Measurements from ENCODE around the gene ARRDC3.
"Not testable (repeated sequence)": the region's sequence is repeated elsewhere in the genome, so short reads cannot be mapped to it uniquely, and the experiment has no call there.

Gene ARRDC3, protein sequence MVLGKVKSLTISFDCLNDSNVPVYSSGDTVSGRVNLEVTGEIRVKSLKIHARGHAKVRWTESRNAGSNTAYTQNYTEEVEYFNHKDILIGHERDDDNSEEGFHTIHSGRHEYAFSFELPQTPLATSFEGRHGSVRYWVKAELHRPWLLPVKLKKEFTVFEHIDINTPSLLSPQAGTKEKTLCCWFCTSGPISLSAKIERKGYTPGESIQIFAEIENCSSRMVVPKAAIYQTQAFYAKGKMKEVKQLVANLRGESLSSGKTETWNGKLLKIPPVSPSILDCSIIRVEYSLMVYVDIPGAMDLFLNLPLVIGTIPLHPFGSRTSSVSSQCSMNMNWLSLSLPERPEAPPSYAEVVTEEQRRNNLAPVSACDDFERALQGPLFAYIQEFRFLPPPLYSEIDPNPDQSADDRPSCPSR

DNA sequence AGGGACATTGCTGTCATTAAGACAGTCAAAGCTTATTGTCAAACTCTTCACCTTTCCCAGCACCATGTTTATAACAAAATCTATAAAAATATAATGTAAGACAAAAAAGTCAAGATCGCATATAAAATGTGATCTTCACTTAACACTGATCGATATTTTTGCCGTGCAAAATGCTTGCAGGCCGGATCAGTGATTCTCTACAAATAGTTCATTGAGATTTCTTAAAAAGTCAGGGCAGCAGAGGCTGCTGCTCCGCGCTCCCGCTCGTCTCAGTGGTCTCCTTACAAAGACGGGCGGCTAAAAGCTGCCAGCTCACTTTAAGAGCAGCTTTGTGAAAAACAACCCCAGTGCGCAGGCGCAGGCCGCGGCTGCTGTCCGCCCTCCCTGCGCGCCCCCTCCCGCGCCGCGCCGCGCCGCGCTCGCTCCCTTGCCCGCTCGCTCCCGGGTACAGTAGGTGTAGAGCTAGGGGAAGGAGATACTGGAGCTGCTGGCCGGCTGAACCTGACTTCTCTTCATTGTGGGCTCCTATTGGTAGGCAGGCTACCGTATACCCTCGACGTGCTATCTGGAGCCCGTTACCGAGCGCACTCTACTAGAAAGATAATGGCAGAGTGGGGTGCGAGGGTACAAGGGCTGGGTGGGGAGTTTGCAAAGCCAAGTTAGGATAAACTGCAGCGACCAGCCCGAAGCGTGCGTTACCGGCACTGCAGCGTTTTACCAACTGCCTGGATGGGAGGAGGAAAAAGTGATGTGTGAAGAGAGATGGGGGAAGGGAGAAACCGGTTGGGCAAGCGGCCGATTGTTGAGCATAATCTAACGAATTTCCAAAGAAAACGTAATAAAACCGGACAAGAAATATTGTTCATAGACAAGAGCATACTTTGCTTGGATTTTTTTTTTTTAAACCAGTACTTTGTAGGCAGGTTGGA is at the start of gene ARRDC3:
Gene ARRDC3, minus strand, starts transcription at position 291 of the 929 bp plus-strand sequence. Its CDS starts 225 bp downstream, at position 66.
- peak; percentile 99 for DNase-seq

DNA sequence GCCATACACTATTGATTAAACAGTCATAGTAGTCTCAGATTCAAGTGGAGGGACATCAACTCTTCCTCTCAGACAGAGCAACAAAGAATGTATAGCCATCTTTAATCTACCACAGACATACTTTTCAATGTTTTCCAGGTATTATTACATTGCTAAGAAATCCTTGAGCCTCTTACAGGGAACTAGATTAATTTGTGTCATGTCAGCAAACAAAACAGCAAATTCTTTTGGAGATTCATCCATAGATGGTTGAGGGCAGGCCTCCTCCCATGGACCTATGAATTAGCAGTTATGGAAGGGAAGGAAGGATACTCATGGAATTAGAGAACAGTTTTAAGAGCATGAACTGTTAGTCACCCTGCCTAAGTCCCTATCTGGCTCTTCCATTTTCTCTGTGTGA is 47.8 kb upstream of the ARRDC3 start:
- DNase-seq, result no peak

DNA sequence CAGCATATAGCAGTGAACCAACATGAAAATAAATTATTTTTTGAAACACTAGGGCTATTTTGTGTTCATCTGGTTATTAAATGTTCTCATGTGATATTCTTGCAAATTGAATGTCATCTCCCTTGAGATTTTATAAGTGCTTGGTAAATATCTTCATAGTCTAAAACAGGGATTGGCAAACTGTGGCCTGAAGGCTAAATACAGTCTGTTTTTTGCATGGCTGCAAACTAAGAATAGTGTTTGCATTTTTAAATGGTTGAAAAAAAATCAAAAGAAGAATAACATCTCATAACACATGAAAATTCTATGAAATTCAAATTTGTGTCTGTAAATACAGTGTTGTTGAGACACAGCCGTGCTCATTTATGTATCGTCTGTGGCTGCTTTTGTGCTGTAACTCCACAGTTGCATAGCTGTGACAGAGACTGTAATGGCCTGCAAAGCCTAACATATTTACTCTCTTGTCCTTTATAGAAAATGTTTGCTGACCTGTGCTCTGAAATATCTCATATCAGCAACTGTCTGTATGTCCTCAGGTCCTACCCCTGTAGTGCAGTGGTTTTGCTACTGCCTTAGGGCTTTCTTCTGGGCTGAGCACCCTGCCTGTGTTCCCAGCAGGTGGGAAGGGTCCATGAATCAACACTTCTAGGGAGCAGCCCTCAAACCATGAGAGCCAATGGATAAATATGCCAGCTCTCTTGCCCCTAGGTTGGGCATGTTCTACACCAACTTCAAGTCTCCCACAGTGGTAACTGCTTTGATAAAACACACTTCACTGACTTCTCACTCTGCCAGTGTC is 41.7 kb upstream of the ARRDC3 start:
- DNase-seq, result peak; percentile 91

DNA sequence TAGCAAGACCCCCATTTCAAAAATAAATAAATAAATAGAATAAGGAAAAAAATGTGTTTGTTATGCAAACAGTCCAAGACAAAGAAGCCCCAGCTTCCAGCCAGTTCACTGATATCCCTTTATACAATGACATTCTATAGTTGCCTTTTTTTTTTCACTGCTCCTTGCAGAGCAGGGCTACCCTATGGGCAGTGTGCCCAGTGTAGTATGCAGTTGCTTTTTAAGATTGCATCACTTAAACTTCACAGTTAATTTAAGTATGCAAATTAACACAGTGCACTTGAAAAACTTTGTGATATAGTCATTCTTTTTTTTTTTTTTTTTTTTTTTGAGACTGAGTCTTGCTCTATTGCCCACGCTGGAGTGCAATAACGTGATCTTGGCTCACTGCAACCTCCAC is 40.8 kb upstream of the ARRDC3 start:
- peak; percentile 22 for DNase-seq

DNA sequence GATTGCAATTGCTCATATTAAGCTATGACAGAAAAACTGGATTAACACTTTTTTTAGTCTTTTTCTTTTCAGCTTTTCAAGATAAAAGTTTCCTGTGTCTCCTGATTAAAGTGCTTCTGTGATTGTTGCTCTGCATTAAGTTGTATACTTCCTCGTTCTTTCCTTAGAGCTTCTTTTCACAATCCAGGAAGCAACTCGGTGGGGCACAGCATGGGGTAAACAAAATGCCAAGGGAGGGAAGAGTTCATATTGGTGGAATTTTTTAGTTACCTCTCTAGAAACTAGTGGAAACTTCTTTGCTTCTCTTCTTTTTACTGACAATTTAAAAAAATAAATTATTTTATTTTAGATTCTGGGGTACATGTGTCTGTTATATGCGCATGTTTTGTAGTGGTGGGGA is 37.8 kb upstream of the ARRDC3 start:
- DNase-seq, result no peak

DNA sequence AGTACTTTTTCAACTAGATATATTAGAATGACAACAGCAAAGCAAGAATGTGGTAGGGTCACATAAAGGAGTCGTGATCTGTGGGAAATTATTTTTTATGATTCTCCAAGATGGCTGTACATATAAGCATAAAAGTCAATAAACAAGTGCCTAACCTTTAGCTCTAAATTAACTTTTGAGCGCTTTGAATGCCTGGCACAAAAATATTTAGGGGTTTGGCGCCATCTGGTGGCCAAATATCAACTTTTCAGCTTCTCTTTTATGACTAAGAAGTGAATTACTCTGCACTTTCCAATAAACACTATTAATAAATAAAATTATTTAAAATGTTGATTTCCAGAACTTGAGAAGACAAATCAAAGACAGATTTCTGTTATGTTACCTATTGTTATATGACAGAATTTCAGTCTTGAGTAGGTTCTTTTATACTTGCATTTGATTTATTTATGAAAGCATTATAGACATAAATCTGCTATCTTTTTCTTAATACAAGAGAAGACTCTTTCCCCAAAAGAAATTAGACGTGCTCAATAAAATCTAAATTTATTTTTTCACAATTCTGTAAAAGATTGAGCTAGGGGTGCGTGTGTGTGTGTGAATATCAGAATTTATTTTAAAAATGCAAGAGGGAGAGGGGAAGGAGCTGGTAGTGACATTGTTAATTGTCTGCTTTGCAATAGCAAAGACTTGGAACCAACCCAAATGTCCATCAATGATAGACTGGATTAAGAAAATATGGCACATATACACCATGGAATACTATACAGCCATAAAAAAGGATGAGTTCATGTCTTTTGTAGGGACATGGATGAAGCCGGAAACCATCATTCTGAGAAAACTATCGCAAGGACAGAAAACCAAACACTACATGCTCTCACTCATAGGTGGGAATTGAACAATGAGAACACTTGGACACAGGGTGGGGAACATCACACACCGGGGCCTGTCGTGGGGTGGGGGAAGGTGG is 36.7 kb upstream of the ARRDC3 start:
- peak; percentile 74 for DNase-seq

DNA sequence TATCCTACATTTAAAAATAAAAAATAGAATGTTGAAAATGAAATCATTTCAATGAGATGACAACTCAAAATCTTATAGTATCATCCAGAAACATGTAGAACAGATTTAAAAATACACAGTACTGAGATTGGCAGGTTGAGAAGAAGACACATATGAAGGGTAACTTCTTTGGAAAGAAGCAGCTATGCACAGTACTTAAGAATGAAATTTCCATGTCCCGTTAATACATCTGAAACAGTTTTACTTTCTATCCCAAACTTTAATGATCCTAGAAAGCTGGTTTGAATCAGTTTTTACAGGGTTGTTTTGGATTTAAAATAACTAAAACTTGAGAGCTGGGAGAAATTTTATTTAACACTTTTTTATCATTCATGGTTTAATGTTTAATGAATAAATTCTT is 36.0 kb upstream of the ARRDC3 start:
- DNase-seq, result no peak

DNA sequence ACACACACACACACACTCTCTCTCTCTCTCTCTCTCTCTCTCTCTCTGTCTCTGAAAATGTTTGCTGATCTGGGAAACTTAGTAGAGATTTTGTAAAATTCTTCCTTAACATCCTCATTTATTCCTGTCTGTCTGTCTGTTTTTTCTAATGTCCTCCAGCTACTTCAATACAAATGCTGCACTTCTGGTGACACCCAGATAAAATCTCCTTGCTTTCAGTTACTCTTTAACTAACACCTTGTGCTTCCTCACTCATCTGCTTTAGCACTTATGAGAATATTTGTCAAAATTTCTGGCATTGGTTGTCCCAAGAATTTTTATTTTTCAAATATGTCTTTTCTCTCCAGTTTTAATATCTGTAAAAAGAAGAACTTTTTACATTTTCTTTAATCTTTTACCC is 35.0 kb upstream of the ARRDC3 start:
- DNase-seq, result no peak

DNA sequence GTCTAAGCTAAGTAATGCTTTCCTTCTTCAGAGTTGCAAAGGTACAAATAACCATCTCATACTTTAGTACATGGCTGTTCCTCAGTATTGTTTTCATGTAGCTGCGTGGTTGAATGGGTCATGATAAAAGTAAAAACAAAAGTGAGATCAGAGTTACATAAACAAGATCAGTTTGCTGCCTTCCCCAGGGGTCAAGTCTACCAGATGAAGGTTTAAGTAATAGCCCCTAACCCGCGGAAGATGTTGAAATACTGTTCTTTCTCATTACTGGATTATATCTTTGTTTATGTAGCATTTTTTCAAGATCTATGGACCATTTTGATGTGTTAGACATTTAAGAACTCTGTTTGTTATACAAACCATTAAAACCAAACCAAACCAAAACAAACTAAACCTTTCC is 34.1 kb upstream of the ARRDC3 start:
- DNase-seq, result no peak

DNA sequence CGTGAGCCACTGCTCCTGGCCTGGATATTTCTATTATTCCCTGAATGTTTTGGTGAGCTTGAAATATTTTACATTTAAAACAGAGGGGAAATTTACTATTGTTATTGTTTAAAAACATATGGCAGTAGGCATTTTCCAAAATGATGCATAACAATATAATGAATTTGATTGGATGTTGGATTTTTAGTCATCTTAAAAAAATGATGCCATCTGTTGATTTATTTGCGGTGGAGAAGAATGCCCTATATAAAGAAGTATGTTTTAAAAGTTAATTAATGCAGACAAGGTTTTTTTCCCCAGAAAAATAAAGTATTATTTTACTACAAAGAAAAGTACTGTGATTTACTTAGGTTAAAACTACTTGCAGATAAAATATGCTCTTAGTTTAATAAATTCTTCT is 33.4 kb upstream of the ARRDC3 start:
- no peak for DNase-seq

DNA sequence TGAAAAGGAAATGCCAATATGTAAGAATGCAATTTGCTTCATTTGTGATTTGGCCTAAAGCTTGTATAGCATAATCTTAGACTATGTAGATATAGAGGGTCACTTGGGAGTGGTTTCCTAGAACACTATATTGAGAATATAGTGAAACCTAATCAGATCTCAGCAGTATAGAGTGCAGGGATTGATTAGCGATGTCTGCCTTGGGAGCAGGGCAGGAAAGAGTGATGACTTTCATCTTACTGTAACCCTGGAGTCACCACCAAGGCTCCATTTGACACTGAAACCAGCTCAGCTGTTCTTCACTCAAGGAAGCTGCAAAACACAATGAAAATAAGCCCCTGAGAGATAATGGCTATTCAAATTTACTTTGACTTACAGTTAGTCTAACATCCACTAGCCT is 26.2 kb upstream of the ARRDC3 start:
- no peak for DNase-seq

DNA sequence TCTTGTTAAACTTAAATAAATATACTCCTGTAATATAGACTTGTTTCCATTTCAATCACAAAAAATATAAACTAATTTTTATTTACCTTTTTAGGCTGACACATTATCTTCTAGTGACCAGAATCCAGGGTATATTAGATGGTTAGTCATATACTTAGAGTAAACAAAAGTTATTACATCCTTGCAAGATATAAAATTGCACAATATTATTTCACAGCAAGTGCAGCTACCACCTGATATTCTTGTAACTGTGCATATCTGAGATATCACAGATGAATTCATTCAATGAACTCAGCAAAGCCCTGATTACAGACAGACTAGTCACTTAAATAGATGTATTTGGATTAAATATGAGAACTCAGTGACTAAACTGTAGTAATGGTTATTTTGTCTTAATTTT is 25.6 kb upstream of the ARRDC3 start:
- no peak for DNase-seq

DNA sequence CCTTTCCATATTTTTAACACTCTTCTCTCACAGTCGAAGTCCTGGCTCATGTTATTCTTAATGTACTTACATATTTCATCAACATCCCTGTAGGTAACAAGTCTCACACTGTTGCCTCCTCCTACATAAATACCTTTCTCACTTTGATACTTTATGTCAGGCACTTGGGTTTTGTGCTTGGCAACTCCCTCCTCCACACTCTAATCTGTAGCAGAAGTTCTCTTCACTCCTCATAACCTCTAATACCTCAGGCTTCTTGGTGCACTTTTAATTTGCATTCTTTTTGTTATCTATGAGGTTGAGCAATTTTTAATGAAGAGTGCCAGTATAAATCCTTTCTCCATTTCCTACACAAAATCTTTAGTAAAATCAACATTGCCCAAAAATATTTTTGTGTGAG is 24.1 kb upstream of the ARRDC3 start:
- DNase-seq, result no peak

DNA sequence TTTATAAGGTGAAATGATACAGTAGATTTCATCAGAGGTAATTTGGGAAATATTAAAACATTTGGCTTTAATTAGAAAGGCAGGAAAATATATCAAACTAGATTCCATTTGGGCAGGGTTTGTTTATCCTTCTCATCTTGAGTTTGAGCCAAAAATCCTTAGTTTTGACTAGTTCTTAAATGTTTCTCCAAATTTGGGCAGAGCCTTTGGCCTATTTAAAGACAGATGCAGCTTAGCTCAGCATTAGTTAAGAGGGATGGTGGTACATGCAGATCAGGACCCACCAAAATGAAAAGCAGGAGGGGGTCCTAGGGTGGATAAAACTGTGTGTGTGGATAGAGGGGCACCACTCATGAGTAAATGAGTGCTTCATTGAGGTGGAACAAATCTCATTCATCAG is 20.3 kb upstream of the ARRDC3 start:
- no peak for DNase-seq

DNA sequence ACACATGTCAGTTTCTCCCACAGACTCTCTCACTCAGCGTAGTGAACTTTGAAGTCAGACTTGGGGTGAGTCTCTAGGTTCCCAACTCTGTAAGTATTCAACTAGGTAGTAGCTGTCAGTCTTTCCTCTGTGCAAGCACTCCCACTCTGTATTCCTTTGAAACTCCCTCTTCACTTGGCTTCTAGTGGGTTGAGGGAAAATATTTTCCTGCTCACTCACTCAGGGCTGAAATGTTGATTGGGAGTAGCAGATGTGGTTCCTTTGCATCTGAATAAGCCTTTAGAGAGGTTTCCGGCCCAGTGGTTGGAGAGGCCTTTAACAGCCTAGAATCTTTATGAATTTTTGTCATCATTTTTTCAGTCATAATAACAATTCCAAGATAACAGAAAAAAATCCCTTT is 18.1 kb upstream of the ARRDC3 start:
- no peak for DNase-seq

DNA sequence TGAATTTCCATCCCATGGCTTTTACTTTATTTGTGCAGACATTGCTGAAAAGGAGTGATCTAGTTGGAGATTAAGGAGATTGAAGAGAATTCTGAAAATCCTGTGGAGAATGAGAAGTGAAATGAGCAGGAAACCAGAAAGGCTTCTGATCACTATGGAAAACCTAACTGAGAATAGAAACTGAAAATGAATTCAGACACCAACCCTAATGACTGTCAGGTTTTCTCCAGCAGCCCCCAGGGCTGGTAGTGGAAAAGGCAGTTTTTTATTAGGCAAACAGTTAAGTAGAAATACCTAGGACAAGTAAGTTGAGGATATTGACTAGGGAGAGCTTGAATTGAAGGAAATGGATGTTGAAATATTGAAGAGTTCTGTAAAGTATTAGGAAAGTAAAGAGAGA is 14.7 kb upstream of the ARRDC3 start:
- DNase-seq, result no peak

DNA sequence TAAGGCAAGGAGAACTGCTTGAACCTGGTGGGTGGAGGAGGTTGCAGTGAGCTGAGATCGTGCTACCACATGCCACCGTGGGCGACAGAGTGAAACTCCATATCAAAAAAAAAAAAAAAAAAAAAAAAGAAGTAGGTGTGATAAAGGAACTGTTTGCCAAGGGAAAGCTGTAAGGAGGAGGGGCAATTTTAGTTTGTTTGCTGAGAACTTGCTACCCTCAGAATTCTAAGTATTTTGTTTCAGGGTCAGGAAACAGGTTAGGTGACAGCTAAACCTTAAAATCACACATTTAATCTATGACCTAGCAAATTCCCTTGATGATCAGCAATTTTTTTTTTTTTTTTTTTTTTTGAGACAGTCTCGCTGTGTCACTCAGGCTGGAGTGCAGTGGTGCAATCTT is 7.2 kb upstream of the ARRDC3 start:
- DNase-seq, result no peak

DNA sequence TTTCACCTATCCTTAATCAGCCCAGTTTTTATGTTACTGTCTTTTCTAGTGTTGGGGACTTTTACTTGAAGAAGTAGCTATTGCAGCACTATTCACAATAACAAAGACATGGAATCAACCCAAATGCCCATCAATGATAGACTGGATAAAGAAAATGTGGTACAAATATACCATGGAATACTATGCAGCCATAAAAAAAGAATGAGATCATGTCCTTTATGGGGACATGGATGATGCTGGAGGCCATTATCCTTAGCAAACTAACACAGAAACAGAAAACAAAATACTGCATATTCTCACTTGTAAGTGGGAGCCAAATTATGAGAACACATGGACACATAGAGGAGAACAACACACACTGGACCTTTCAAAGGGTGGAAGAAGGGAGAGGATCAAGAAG is 6.4 kb upstream of the ARRDC3 start:
- not testable (repeated sequence) for DNase-seq

DNA sequence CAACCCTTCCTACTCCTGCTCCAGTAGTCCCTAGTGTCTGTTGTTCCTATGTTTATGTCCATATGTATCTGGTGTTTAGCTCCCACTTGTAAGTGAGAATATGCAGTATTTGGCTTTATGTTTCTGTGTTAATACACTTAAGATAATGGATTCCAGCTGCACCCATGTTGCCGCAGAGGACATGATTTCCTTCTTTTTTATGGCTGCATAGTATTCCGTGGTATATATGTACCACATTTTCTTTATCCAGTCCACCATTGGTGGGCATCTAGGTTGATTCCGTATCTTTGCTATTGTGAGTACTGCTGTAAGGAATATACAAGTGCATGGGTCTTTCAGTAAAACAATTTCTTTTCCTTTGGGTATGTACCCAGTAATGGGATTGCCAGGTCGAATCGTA is 5.2 kb upstream of the ARRDC3 start:
- DNase-seq, result no peak

DNA sequence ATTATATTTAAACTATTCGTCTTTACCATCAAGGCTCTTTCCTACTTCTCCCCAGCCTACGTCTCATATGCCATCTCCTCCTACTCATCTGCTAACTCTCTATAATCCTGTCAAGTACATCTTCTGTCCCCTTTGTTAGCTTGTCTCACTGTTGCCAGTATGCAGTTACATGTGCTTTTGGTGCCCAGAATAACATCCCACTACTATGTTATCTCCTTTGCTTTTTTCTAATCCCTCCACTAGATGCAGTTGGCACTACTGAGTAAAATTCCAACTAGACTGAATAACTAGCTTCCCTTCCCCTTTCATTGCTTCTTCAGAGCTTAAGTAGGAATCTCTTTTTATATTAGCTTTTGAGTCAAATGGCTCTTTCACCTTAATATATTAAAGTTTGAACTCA is 3.0 kb upstream of the ARRDC3 start:
- DNase-seq, result no peak

DNA sequence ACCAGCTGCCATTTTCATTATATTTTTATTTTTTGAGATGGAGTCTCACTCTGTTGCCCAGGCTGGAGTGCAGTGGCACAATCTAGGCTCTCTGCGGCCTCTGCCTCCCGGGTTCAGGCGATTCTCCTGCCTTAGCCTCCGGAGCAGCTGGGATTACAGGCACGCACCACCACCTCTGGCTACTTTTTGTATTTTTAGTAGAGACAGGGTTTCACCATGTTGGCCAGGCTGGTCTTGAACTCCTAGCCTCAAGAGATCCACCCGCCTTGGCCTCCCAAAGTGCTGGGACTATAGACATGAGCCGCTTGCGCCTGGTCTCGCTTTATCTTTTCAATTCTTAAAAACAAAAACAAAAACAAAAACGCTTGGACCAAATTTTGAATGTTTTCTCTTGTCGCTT is 2.5 kb upstream of the ARRDC3 start:
- DNase-seq, result not testable (repeated sequence)
